ENCODE data around the gene MYNN. TPM values are rescaled to one million over a fixed set of nuclear protein-coding genes. Genes with fewer than 3 reads are reported as not detected.

The MYNN gene
- total RNA-seq, 1 experiment from 2014 or later = 20.5 TPM

- no peak for DNase-seq (ENCODE audit: low spot score)
- Histone ChIP-seq H3K36me3 (ENCODE audit: insufficient read depth, low read length, poor library complexity, severe bottlenecking) (no peaks in the 10 kb centered on the region), H3K27ac (ENCODE audit: low read depth, low read length, poor library complexity, severe bottlenecking) (no peak overlapping the region), H3K4me3 (ENCODE audit: low read depth, low read length, poor library complexity, severe bottlenecking) (no peak overlapping the region), H3K27me3 (replicated peaks; ENCODE audit: insufficient read depth, low read depth, low read length, poor library complexity) (peaks cover 35% of the 10 kb centered on the region), H3K9me3 (ENCODE audit: low read depth, low read length, poor library complexity, severe bottlenecking) (no peaks in the 10 kb centered on the region), H3K4me1 (ENCODE audit: insufficient read depth, low read length, poor library complexity, severe bottlenecking) (no peaks in the 10 kb centered on the region)
- intact Hi-C loops (cut with micrococcal nuclease; ENCODE audit: unreplicated experiment) = no loop called here
- BruUV-seq (replicated peaks) = no TSS peak
- no peak for TF ChIP-seq CTCF (conservative IDR thresholded peaks at IDR 0.05; ENCODE audit: low read depth, low read length)
- TF ChIP-seq EZH2 (IDR thresholded peaks at IDR 0.05; ENCODE audit: borderline replicate concordance, low read depth, low read length, poor library complexity, severe bottlenecking) = no peak
- ChIA-PET CTCF (no interaction called here), POLR2A (ENCODE audit: low non-redundant PET) (no interaction called here)
Observed at GRCh38 chr3:169755488-169755887, 17.7 kb upstream of the MYNN start.

GRCh38 chr3:169758359-169758994 lies 14.7 kb upstream of the MYNN start:
- Histone ChIP-seq H3K36me3 (ENCODE audit: insufficient read depth, low read length, poor library complexity, severe bottlenecking) (no peaks in the 10 kb centered on the region), H3K4me3 (ENCODE audit: low read depth, low read length, poor library complexity, severe bottlenecking) (no peak overlapping the region), H3K27me3 (replicated peaks; ENCODE audit: insufficient read depth, low read depth, low read length, poor library complexity) (peaks cover 9% of the 10 kb centered on the region), H3K27ac (ENCODE audit: low read depth, low read length, poor library complexity, severe bottlenecking) (no peak overlapping the region), H3K9me3 (ENCODE audit: low read depth, low read length, poor library complexity, severe bottlenecking) (no peaks in the 10 kb centered on the region), H3K4me1 (ENCODE audit: insufficient read depth, low read length, poor library complexity, severe bottlenecking) (no peaks in the 10 kb centered on the region)
- no peak for TF ChIP-seq CTCF (conservative IDR thresholded peaks at IDR 0.05; ENCODE audit: low read depth, low read length)
- TF ChIP-seq EZH2 (IDR thresholded peaks at IDR 0.05; ENCODE audit: borderline replicate concordance, low read depth, low read length, poor library complexity, severe bottlenecking) = no peak
- BruUV-seq (replicated peaks) = no TSS peak
- no peak for DNase-seq (ENCODE audit: low spot score)
- ChIA-PET POLR2A (ENCODE audit: low non-redundant PET) (no interaction called here), CTCF (interaction anchor here (0.5 kb wide), 1 partner anchor 74 kb away, joined by 6 read pairs; no protein-coding TSS in a partner anchor)
- intact Hi-C loops (cut with micrococcal nuclease; ENCODE audit: unreplicated experiment) = no loop called here

GRCh38 chr3:169759256-169759655 lies 13.9 kb upstream of the MYNN start:
- no peaks in the 10 kb centered on the region for H3K4me1 ChIP-seq (ENCODE audit: insufficient read depth, low read length, poor library complexity, severe bottlenecking)
- TF ChIP-seq CTCF (conservative IDR thresholded peaks at IDR 0.05; ENCODE audit: low read depth, low read length) = no peak
- TF ChIP-seq EZH2 (IDR thresholded peaks at IDR 0.05; ENCODE audit: borderline replicate concordance, low read depth, low read length, poor library complexity, severe bottlenecking) = no peak
- no peak overlapping the region for H3K4me3 ChIP-seq (ENCODE audit: low read depth, low read length, poor library complexity, severe bottlenecking)
- peaks cover 3% of the 10 kb centered on the region for H3K27me3 ChIP-seq (replicated peaks; ENCODE audit: insufficient read depth, low read depth, low read length, poor library complexity)
- ChIA-PET CTCF (interaction anchor here (0.5 kb wide), 1 partner anchor 73 kb away, joined by 6 read pairs; no protein-coding TSS in a partner anchor), POLR2A (ENCODE audit: low non-redundant PET) (no interaction called here)
- DNase-seq (ENCODE audit: low spot score) = no peak
- BruUV-seq (replicated peaks) = no TSS peak
- H3K36me3 ChIP-seq (ENCODE audit: insufficient read depth, low read length, poor library complexity, severe bottlenecking) = no peaks in the 10 kb centered on the region
- H3K9me3 ChIP-seq (ENCODE audit: low read depth, low read length, poor library complexity, severe bottlenecking) = no peaks in the 10 kb centered on the region
- intact Hi-C loops (cut with micrococcal nuclease; ENCODE audit: unreplicated experiment) = no loop called here
- no peak overlapping the region for H3K27ac ChIP-seq (ENCODE audit: low read depth, low read length, poor library complexity, severe bottlenecking)

All from A673 (cell line).